GM18873 (cell line): ENCODE data around the gene TSPAN10.

ENCODE experiments used
- ATAC-seq: cut with Tn5 transposase; IDR thresholded peaks from one replicate; pipeline ENCODE4 v1.9.1; 2021; ENCODE audit warnings: mild to moderate bottlenecking, moderate library complexity, moderate number of reproducible peaks; ENCODE audit not compliant: unreplicated experiment, low FRiP score

TSPAN10 gene

DNA sequence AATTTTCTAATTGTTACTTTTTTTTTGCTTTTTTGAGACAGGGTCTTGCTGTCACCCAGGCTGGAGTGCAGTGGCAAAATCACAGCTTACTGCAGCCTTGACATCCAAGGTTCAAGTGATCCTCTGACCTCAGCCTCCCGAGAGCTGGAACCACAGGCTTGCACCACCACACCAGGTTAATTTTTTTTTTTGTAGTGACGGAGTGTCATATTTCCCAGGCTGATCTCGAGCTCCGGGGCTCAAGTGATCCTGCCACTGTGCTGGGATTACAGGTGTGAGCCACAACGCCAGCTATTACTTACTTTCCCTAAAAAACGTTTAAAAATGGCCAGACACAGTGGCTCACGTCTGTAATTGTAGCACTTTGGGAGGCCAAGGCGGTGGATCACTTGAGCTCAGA lies 6.7 kb upstream of the TSPAN10 start:
- no peak for ATAC-seq

DNA sequence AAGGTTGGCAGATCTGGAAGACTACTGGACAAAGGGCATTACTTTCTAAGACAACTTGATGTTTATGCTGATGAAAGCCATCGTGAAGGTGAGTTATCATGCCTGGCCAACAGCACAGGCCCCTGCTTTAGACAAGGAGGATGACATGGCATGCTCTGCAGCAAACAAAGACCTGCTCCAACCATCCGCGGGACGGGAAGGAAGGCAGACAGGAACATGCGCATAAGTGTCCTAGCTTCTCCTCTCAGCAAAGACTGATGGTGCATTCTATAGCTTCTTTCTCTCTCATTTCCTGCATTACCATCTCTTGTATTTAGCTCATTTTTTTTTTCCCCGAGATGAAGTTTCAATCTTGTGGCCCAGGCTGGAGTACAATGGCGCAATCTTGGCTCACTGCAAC lies 5.5 kb upstream of the TSPAN10 start:
- no peak for ATAC-seq

DNA sequence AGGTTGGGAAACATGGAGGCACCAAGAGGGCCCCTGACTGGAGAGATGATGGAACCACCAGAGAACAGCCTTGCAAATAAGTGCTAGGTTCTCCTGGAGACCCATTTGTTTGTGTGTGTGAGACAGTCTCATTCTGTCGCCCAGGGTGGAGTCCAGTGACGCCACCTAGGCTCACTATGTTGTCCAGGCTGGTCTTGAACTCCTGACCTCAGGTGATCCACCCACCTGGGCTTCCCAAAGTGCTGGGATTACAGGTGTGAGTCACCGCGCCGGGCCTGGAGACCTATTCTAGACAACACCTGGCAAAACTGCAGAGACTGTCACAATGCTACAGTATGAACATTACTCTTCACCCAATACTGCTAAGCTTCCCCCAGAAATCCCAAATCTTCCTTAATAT lies 1.6 kb upstream of the TSPAN10 start:
- no peak for ATAC-seq

DNA sequence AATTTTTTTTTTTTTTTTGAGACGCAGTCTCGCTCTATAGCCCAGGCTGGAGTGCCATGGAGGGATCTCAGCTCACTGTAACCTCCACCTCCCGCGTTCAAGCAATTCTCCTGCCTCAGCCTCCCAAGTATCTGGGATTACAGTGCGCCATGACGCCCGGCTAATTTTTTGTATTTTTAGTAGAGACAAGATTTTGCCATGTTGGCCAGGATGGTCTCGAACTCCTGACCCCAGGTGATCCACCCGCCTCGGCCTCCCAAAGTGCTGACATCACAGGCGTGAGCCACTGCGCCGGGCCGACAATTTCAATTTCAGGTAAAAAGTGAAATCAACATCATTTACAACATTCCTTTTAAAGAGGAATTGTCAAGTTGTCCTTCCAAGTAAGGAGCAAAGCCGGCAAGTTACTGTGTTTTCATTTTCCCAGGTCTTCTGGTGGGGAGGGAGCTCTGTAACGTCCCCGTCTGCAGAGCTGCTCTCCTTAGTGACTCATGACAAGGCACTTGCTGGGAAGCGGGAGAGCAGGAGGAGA lies 957 bp upstream of the TSPAN10 start:
- ATAC-seq: no peak

DNA sequence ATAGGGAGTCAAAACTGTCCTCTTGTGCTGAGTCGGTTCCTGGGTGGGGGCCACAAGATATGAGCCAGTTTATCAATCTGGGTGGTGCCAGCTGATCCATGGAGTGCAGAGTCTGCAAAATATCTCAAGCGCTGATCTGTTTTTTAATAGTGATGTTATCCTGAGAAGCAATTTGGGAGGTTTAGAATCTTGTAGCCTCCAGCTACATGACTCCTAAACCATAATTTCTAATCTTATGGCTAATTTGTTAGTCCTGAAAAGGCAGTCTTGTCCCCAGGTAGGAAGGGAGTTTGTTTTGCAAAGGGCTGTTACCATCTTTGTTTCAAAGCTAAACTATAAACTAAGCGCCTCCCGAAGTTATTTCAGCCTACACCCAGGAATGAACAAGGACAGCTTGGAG lies 1.7 kb downstream of the TSPAN10 start:
- no peak for ATAC-seq

DNA sequence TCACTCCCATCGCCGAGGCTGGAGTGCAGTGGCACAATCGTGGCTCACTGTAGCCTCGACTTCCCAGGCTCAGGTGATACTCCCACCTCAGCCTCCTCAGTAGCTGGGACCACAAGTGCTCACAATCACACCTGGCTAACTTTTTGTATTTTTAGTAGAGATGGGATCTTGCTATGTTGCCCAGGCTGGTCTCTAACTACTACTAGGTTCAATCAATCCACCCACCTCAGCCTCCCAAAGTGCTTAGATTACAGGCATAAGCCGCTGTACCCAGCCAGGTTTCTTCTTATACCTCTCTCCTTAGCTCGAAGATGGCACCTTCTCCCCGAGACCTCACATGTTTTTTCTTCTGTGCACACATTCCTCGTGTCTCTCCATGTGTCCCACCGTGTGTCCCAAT lies 3.0 kb downstream of the TSPAN10 start:
- ATAC-seq: no peak

DNA sequence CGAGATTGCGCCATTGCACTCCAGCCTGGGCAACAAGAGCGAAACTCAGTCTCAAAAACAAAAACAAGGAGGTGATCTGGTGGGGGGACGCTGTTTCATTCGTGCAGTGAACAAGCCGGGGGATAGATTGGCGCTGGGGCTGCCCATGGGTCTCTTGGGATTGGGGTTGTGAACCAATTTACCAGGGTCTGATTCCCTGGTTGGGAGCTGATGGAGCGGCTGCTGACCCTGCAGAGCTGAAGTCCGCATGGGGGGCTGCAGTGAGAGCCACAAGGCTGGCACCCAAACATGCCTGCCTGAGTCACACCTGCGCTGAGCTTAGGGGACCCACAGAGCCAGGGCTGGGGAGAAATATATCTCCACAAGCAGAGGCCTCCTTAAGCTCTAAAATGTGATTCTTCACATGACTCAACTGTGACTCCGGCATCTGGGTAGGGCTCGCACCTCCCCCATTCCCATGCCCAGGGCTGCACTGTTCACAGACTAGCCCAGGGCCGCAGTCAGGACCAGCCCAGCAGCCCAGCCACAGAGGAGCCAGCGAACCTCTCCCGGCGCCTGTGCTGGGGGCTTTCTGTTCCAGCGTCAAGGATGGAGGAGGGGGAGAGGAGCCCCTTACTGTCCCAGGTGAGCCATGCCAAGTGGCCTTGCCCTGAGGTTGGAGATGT lies 5.0 kb downstream of the TSPAN10 start:
- no peak for ATAC-seq

DNA sequence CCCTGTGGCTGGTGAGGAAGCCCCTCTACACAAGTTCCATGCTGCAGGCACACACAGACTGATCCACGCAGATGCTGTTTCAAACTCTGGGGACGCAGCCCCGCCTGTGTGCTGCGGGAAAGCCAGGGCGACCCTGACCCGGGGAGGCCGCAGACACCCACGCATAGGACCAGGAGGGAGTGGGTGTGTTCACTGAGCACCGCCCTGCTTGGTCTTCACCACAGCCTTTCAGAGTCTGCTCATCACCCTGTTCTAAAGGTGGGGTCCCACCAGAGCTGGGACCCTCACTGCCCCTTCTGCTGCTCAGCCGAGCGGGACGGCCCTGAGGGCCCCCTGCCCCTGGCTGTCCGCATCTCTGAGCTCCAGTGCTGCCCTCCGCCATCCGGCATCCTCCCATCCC lies 7.5 kb downstream of the TSPAN10 start:
- ATAC-seq: no peak

DNA sequence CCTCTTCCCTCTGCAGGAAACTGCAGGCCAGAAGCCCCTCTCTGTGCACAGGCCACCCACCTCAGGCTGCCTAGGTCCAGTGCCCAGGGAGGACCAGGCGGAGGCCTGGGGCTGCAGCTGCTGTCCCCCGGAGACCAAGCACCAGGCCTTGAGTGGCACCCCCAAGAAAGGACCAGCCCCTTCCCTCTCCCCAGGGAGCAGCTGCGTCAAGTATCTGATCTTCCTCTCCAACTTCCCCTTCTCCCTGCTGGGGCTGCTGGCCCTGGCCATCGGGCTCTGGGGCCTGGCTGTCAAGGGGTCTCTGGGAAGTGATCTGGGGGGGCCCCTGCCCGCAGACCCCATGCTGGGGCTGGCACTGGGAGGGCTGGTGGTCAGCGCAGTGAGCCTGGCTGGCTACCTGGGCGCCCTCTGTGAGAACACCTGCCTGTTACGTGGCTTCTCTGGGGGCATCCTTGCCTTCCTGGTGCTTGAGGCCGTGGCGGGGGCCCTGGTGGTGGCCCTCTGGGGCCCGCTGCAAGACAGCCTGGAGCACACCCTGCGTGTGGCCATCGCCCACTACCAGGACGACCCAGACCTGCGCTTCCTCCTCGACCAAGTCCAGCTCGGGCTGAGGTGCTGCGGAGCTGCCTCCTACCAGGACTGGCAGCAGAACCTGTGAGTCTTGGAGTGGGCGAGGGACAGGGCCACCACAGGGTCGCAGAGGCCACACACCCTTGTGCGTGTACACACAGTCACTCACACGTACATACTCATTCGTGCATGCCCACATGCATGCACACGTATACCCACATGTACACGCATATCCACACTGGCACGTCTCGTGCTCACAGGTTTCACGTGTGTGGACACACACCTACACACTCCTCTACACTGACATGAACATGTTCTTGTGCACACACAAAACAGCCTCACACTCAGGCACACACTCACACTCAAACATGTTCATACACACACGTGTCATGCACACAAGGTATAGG lies 8.3 kb downstream of the TSPAN10 start:
- no peak for ATAC-seq

DNA sequence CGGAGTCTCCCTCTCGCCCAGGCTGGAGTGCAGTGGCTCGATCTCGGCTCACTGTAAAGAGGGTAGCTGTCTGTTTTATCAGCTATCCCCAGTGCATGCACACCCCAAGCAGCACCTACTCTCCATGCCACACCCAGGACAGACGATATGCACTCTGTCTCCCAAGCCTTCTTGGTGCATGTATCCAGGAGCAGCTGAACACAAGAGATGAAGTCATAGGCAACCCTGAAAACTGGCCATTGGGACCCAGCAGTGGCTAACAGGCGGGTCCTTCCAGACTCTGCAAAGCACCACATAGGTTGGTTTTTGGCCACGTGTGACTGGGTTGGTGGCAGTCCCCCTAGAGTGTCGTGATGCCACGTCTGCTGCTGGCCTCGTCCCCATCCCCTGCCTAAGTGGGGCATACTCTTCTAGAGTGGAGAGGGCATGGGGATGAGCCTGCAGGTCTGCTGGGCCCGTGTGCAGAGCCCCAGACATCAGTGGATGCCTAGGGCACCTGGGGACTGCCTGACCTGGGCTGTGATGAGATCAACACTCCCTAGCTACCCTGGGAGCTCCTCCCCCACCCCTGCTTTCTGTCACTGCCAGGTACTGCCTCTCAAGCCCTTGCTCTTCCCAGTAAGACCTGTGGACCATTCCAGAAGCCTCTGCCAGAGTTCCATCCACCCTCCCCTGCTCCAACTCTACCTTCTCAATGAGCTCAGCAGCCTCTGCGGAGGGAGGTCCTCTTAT lies 10.0 kb downstream of the TSPAN10 start:
- no peak for ATAC-seq

DNA sequence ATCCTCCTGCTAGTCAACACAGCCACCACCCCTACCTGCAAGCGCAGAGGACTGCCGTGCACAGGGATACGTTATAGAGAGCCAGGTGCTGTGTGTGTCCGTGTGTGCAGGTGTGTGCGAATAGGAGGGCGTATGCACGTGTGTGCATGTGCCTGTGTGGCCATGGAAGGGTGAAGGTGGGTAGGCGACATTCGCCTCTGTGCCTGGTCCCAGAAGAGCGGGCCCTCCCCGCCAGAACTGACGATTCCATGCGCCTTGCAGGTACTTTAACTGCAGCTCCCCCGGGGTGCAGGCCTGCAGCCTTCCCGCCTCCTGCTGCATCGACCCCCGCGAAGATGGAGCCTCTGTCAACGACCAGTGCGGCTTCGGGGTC lies 10.6 kb downstream of the TSPAN10 start:
- ATAC-seq: no peak

DNA sequence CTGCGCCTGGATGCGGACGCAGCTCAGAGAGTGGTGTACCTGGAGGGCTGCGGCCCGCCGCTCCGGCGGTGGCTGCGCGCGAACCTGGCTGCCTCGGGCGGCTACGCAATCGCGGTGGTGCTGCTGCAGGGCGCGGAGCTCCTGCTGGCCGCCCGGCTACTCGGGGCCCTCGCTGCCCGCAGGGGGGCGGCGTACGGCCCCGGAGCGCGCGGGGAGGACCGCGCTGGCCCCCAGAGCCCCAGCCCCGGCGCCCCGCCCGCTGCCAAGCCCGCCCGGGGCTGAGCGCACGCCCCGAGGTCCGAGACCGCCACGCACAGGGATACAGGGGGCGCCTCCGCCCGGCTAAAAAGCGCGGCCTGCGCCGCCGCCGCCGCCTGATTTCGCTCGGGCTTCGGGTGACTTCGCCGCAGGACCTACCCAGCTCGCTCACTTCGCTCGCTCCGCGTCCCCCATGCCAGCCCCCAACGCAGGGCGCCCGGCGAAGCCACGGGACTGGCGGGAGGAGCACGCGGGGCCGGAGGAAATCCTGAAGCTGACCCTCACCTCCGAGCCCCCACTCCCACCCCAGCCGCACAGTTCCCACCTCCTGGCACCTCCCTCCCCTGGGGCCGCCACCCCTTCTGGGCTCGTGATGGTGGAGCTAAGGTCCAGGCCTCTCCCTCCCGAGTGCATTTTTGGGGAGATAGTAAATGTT lies 11.2 kb downstream of the TSPAN10 start:
- no peak for ATAC-seq

DNA sequence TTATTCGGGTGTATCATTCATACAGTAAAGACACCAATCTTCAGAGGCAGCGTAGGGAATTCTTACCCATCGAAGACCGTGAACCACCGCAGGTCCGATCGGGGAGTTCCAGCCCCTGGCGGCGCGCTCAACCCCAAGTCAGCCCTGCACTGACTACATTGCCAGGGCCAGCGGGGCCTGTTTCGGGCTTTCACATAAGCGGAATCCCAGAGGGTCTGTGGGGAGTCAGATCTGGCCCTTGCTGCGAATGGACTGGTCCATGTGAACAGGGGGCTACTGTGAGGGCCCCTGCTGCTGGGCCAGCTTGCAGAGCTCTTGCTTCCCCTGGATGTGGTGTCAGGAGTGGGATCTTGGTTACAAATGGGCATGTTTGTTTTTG lies 11.7 kb downstream of the TSPAN10 start:
- ATAC-seq: no peak

DNA sequence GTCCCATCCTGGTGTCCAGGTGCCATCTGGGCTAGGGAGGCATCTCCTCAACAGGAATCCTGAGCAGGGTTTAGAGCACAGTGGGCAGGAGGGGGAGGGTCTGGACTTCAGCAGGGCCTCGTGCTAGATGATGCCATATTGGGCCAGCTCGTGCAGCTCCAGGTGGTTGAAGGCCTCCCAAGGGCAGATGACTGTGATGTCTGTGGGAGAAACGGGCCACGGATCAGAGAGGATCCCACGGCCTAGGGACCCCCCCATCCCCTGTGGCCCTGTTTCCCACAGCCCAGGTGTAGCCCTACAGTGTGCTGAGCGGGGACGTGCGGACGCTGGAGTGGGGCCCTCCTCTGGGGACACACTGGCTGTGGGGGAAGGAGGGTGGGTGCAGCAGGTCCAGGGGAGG lies 14.0 kb downstream of the TSPAN10 start:
- ATAC-seq: no peak

DNA sequence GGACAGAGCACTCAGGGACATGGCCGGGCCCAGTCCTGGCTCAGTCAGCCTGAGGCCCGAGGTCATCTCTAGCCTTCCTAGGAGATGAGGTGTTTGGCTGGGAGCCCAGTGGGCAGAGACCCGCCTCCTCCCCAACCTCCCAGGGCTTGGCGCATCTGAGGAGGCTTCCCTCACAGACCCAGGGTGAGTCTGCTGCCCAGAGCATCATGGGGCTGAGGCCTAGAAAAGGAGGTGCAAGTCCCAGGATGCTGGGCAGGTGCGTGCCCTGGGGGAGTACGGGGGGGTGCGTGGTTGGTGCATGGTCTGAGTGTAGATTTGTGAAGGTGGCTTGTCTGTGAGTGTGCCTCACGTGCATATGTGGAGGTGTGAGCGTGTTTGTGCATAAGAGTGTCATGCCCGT lies 14.7 kb downstream of the TSPAN10 start:
- no peak for ATAC-seq

DNA sequence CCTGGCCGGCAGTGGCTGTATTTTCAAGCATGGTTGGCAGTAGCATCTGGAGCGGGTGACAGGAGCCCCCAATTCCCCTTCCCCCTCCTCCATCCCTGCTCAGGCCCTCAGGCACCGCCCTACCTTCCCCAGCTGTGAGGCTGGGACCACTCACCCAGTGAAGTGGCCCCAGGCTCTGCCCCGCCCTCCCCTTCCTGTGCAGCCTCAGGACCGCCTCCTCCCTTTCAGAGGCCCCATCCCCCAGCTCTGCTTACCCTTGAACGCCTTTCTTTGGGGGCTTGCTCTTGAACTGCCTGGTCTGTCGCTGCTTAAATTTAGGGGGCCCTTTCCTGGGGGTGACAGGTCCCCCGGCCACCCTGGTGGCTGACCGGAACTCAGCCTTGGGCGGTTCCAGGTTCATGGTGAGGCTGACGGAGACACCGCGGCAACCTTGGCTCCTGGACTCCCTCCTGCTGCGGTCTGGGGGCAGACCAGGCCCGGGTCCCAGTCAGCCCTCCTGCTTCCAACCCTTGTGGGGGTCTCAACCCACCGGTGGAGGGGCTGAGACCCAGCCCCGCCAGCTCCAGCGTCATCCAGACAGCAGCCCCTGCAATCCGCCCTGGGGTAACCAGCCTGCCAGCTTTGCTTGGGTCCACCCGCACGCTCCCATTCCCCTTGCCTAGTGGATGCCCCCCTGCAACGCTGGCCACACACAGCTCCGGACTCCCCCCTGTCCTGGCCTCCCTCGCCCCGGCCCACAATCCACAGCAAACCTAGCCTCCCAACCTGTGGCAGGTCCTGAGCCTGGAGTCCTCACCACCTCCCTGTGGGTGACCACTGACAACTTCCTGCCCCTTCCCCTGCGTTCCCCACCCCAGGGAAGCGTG lies 16.1 kb downstream of the TSPAN10 start:
- no peak for ATAC-seq

DNA sequence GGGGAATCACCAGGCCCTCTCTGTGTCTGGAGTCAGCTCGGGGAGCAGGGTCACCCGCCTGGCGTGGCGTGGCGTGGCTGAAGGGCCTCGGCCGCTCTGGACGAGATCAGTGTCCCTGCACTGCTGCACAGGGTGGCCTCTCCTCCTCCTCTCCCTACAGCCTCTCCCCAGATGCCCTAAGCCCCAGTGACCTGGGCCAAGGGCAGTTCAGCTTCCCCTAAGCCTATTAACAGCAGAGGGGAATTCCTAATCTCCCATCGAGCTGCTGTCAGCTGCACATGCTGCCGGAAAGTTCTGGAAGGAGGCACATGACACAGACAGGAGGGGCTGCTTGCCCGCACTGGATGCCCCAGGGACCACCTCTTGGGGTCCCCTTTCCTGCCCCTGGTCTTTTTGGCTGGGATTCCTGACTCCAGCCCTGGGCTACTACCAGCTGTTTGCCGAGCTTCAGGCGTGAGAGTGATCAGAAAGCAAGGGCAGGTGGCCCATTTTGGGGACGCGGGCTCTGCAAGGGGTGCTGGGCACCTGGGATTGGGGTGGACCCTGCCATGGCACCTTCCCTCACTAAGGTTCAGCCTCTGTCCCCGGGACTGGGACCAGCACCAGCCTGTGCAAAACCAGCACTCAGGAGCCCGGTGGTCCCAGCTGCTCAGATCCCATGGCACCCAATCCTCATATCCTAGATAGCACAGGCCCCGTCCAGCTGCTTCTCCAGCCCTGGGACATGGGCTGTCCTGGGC lies 18.6 kb downstream of the TSPAN10 start:
- no peak for ATAC-seq

DNA sequence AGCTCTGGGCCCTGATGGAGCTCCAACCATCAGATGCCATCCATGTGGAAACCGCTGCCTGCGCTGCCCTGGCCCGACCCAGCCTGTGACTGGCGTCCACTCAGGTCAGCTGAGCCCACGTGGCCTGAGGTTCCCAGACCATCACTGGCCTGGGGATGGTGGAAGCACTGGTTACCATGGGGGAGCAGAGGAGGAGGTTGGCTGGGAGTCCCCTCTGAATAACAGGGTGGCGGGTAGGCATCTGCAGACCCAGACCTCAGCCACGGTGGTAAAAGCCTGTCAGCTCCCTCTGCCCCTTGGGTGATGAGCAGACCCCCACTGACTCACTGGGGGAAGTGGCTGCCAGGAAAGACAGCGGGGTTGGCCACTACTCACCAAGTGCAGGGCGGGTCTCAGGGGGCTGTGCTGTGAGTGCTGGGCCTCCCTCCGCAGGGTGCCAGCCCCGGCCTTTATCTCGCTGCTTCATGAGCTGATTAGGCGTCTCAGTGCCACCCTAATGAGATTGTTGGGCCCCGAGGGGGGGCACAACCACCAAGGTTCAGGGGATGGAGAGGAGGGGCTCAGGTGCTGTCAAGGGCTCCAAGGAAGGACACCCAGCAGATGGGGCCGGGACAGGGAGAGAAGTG lies 19.2 kb downstream of the TSPAN10 start, which contains the start of gene PDE6G:
Gene PDE6G, minus strand, starts transcription at position 425 of the 626 bp plus-strand sequence. CDS start 3,237 bp downstream, outside the sequence.
- ATAC-seq: no peak
